GM23248 (cell line): ENCODE data around the gene RTCA.

Experiments used
- EZH2 ChIP-seq: fragments of 200-600 bp; sonication (generic); IDR thresholded peaks from 2 replicates; pipeline ENCODE4 v1.6.1; 2018; ENCODE audit warnings: antibody characterized with exemption, mild to moderate bottlenecking; ENCODE audit not compliant: insufficient read depth, poor library complexity, severe bottlenecking
- EZH2phosphoT487 ChIP-seq: fragments of 200-600 bp; sonication (generic); IDR thresholded peaks from 2 replicates; pipeline ENCODE4 v1.6.1; 2018; ENCODE audit warnings: antibody characterized with exemption, moderate library complexity, mild to moderate bottlenecking, low read depth; ENCODE audit not compliant: insufficient read depth

DNA sequence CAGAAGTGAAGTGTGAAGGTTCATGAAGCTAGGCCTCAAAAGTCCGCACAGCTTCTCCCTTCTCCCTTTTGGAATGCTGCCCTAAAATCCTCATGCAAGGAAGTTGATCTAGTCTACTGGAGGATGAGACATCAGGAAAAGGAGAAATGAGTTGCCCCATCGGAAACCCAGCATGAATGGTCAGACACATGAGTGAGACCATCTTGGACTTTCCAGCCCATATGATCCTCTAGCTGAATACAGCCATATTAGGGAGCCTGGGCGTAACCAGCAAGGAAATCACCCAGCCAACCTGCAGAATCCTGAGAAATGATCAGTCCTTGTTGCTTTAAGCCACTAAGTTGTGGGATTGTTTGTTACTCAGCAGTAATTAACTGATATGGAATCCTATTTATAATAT is 28.9 kb upstream of the RTCA start:
- TF ChIP-seq EZH2 (no peak), EZH2phosphoT487 (no peak)
